HG03095 (cell line): ENCODE results near the gene TRIM62.
"Not testable (repeated sequence)": the region's sequence is repeated elsewhere in the genome, so short reads cannot be mapped to it uniquely, and the experiment has no call there.

Experiments
- ATAC-seq: cut with Tn5 transposase; IDR thresholded peaks from one replicate; pipeline ENCODE4 v1.9.1; 2021; ENCODE audit warnings: moderate library complexity; ENCODE audit not compliant: unreplicated experiment

TRIM62 gene

GRCh38 chr1:33140153-33141149 is 41.4 kb downstream of the TRIM62 start:
- no peak for ATAC-seq

GRCh38 chr1:33137800-33138199 is 44.0 kb downstream of the TRIM62 start:
- no peak for ATAC-seq

- ATAC-seq: not testable (repeated sequence)
Measured at GRCh38 chr1:33136041-33136440, 45.8 kb downstream of the TRIM62 start.

- no peak for ATAC-seq
Measured at GRCh38 chr1:33133478-33134105, 48.3 kb downstream of the TRIM62 start.

GRCh38 chr1:33132549-33132948 is 49.3 kb downstream of the TRIM62 start:
- ATAC-seq: no peak

- no peak for ATAC-seq
Measured at GRCh38 chr1:33131191-33131590, 50.7 kb downstream of the TRIM62 start.

- ATAC-seq: no peak
Measured at GRCh38 chr1:33130297-33130696, 51.5 kb downstream of the TRIM62 start.

GRCh38 chr1:33128781-33129180 is 53.1 kb downstream of the TRIM62 start:
- ATAC-seq: no peak

GRCh38 chr1:33127001-33127823 is 54.6 kb downstream of the TRIM62 start:
- ATAC-seq: peak; percentile 90

- ATAC-seq: no peak
Measured at GRCh38 chr1:33126411-33127000, 55.3 kb downstream of the TRIM62 start.

- ATAC-seq: not testable (repeated sequence)
Measured at GRCh38 chr1:33124647-33125046, 57.2 kb downstream of the TRIM62 start.

- ATAC-seq: no peak
Measured at GRCh38 chr1:33123266-33123665, 58.6 kb downstream of the TRIM62 start.

- ATAC-seq: no peak
Measured at GRCh38 chr1:33122483-33123178, 59.2 kb downstream of the TRIM62 start.

- no peak for ATAC-seq
Measured at GRCh38 chr1:33121728-33122127, 60.1 kb downstream of the TRIM62 start.

- no peak for ATAC-seq
Measured at GRCh38 chr1:33120436-33121231, 61.2 kb downstream of the TRIM62 start.

GRCh38 chr1:33119532-33120217 is 62.2 kb downstream of the TRIM62 start:
- ATAC-seq: no peak

GRCh38 chr1:33119050-33119449 is 62.8 kb downstream of the TRIM62 start:
- no peak for ATAC-seq

GRCh38 chr1:33118274-33118673 is 63.6 kb downstream of the TRIM62 start:
- no peak for ATAC-seq
